Stimulated activated naive CD8-positive, alpha-beta T cell treated with anti-CD3 and anti-CD28 coated beads, Interleukin-15, amount 100 ng/mL, for 72 hours (primary cell): ENCODE data around the gene KATNAL1.

Experiments
- ATAC-seq: fragments of 150-1000 bp; cut with Tn5 transposase; 2 replicates; pipeline ENCODE4 v1.10.0; 2021; ENCODE audit warnings: mild to moderate bottlenecking, moderate library complexity
- DNase-seq, 2 donors: peaks; one replicate each; pipeline ENCODE4 v3.0.0; 2021 to 2022
- H3K27ac Mint-ChIP-seq, 2 donors: one replicate each; pipeline ENCODE4 v1.8.0; 2022; ENCODE audit warnings: mild to moderate bottlenecking in 2 of 2, mixed read lengths in 2 of 2, moderate library complexity in 2 of 2
- H3K27me3 Mint-ChIP-seq: one replicate; pipeline ENCODE4 v1.8.0; 2022; ENCODE audit warnings: mixed read lengths
- H3K4me1 Mint-ChIP-seq: one replicate; pipeline ENCODE4 v1.8.0; 2022; ENCODE audit warnings: mild to moderate bottlenecking, mixed read lengths
- H3K4me3 Mint-ChIP-seq, 2 donors: one replicate each; pipeline ENCODE4 v1.8.0; 2022; ENCODE audit warnings: mild to moderate bottlenecking in 2 of 2, mixed read lengths in 2 of 2, moderate library complexity in 1 of 2
- H3K9me3 Mint-ChIP-seq, 2 donors: one replicate each; pipeline ENCODE4 v1.8.0; 2022; ENCODE audit warnings: mixed read lengths in 2 of 2

The KATNAL1 gene

DNA sequence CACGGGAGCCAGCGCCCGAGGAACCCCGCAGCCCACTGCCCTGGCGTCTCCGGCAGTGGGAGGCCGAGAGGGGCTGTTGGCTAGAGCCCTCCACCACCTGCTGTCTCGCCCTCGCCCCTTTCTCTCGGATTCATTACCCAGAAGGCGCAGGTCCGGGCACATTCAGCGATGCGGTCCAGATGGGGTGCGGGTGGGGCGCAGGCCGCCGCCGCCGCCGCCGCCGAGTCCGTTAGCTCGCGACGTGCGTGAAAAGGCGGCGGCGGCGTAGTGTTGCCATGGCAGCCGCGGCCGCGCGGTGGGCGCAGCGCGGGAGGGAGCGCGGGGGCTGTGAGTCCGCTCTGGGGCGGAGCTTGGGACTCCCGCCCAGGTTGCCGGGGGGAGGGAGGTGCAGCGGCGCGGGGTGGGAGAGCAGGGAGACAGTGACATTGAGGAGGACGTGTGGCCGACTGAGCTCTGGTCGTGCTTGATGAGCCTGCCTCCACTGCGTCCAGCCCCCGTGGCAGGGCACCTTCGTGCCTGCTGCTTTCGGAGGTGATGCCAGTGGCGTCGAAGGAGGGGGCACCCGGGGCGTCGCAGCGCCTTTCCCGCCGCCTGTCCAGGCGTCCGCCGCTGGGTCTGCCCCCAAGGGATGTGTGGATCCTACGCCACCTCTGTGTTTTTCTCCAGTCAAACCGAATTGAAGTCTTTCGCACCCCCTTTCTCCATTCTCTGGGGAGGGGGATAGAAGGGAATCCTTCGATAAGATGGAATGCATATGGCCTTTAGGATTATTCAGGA lies at the start of gene KATNAL1:
Gene KATNAL1 (minus strand): TSS at position 358 of the 777 bp plus-strand sequence. CDS start 23,774 bp downstream, outside the sequence.
- H3K27me3 Mint-ChIP-seq, result no peaks in the 10 kb centered on the region
- peak within 1 kb of the TSS; percentile 86 to 87 for H3K4me3 Mint-ChIP-seq
- H3K27ac Mint-ChIP-seq, result peak within 1 kb of the TSS; percentile 74 to 84
- DNase-seq, result peak; percentile 62 to 66
- H3K9me3 Mint-ChIP-seq, result no peaks in the 10 kb centered on the region
- ATAC-seq, result peak; percentile 70
- H3K4me1 Mint-ChIP-seq, result peaks cover 32% of the 10 kb centered on the region

DNA sequence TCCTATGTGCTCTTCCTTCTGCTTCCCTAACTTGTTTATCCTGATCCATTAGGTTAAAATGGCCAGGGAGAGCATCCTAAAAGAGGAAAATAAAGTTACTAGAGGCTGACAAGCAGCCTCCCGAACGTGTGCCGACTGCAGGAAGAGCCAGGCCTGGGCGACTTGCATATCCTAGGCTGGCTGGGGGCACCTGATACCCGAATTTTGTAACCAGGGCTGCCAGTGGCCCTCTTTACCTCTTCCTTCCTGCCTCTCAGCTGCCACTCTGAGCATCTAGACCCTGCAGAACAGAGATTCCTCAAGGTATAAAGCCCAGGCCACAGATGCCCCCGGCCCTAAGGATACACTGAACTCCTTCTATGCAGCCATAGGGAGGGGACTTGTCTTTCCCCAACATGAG lies 48.5 kb upstream of the KATNAL1 start:
- no peak for DNase-seq
- Mint-ChIP-seq H3K27me3 (no peaks in the 10 kb centered on the region), H3K9me3 (peaks cover 12 to 13% of the 10 kb centered on the region in 2 donors), H3K4me1 (peaks cover 25% of the 10 kb centered on the region), H3K27ac (peak overlapping the region; percentile 35 to 37), H3K4me3 (no peak overlapping the region)
- no peak for ATAC-seq

DNA sequence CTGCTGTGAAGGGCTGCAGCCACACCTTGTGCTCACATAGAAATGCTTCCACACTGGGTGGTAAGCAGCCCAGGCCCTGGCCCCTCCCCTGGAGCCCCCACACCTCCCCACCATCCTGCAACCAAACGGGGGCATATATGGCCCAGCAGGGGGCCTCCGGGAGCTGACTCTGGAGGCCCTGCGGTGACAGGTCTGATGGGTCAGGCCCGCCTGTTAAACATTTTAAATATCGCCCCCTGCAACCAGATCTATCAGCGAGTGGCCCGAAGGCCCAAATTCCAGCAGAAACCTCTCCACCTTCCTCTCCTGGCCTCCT lies 48.0 kb upstream of the KATNAL1 start:
- DNase-seq (peak; percentile 36 to 54), ATAC-seq (peak; percentile 90)
- Mint-ChIP-seq H3K4me3 (no peak overlapping the region), H3K27me3 (no peaks in the 10 kb centered on the region), H3K27ac (no peak overlapping the region), H3K4me1 (peaks cover 25% of the 10 kb centered on the region), H3K9me3 (peaks cover 12 to 13% of the 10 kb centered on the region in 2 donors)

DNA sequence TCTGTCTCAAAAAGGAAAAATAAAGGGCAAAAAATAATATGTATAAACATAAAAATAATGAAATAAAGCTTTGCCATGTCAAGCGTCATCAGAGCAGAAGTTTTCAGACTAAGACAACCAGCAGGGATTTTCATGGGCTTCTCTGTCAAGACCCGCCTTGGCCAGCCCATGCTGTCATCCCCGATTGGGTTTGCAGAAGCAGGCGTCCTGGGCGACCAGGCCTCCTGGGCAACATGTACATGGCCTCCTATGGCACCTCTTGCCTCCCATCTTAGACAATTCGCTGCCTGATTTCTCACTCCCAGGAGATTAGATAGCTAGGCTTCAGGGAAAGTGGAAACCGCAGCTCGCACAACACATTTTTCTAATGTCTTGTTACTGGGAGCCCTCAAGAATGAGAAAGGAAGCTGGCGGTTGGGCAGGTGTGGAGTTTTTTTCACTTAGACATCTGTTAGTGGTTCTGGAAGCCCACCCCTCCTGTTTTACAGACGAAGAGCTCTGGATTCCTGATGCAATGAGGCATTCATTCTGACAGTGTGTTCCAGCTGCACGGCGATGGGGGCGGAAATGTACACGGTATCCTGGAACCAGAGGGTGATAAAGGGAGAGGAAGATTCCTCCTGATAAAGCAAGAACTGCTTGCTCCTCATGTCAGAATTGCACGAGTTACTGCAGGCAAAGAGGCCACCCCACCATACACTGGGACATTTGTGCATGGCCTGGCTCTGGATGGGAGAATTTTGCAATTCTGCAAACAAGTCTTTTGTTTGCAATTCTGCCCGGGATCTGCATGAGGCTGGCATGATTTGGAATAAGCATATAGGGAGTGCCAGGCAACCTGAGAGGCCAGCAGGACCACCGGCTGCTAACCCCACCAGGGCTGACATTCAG lies 47.4 kb upstream of the KATNAL1 start:
- Mint-ChIP-seq H3K27me3 (no peaks in the 10 kb centered on the region), H3K4me1 (peaks cover 25% of the 10 kb centered on the region), H3K4me3 (peak overlapping the region in 1 of 2 donors; percentile 12), H3K9me3 (peaks cover 12 to 13% of the 10 kb centered on the region in 2 donors), H3K27ac (peak overlapping the region in 1 of 2 donors; percentile 42)
- no peak for DNase-seq
- ATAC-seq, result no peak

DNA sequence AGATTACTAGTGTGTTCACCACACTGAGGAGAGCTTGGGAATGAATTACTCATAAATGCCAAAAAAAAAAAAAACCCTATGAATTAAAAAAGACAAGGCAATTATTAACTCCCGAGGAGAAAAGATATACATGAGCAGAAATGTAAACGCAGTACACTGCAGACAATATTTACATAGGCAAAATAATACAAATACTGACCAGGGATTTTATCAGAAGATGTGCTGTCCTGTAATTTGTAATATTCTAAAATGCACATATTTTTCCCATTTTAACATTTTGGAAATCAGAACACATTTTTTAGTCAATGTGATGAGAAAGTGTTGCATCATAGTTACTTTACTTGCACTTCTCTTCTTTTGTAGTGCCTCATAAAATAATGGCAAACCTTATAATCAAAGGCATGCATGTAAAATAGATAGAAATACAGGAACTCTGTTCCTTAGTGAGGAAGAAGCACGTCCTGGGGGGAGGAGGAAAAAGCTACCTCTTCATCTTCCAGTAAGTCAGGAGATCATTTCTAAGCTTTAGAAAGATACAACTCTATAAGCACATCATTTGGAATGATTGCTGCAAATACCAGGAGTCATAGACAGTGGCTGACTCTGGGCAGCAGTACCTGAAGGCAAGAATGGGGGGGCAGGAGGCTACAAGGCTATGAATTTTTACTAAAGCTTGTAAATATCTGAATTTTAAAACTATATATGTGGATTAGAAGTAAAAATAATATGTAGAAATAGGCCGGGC lies 46.3 kb upstream of the KATNAL1 start:
- no peak for DNase-seq
- Mint-ChIP-seq H3K27ac (no peak overlapping the region), H3K4me3 (no peak overlapping the region), H3K9me3 (peaks cover 12 to 13% of the 10 kb centered on the region in 2 donors), H3K4me1 (peaks cover 25% of the 10 kb centered on the region), H3K27me3 (no peaks in the 10 kb centered on the region)
- ATAC-seq, result no peak

DNA sequence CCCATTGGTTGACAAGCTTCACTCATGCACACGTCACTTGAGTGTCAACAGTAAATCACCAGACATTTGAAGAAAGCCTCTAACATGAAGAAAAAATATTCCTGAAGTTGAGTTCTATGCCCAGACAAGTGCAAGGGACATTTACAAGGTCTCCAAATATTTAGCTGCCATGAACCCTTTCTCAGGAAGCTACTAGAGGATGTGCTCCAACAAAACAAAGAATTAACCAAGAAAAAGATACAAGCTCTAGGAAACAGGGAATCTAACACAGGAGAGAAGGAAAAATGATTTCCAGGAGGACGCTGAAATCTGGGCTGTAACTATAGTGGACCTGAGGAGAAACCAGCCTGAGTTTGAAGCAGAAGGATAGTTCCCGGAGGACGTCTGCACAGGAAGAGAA lies 45.7 kb upstream of the KATNAL1 start:
- H3K9me3 Mint-ChIP-seq, result peaks cover 12 to 13% of the 10 kb centered on the region in 2 donors
- no peak overlapping the region for H3K4me3 Mint-ChIP-seq
- no peak for DNase-seq
- H3K4me1 Mint-ChIP-seq, result peaks cover 25% of the 10 kb centered on the region
- H3K27me3 Mint-ChIP-seq, result no peaks in the 10 kb centered on the region
- no peak overlapping the region for H3K27ac Mint-ChIP-seq
- ATAC-seq, result no peak

DNA sequence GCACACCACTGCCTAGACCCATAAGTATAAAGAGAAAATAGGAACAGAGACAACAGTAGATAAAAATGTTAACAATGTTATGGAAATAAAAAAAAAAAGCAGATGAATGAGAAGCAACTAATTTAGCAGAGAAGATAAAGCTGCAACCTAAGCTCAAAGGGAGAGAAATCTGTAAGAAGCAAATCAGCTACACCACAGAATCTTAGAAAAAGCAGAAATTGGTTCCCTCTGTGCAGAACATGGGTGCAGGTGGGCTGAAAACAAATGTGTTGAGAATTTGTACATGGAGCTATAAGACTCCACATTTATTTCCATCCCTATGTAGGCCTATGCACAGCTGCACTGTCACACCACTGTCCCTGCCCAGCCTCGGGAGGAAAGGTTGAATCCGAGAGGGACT lies 44.8 kb upstream of the KATNAL1 start:
- Mint-ChIP-seq H3K4me3 (no peak overlapping the region), H3K27ac (no peak overlapping the region), H3K27me3 (no peaks in the 10 kb centered on the region), H3K9me3 (peaks cover 13 to 16% of the 10 kb centered on the region in 2 donors), H3K4me1 (peaks cover 32% of the 10 kb centered on the region)
- ATAC-seq (no peak), DNase-seq (no peak)

DNA sequence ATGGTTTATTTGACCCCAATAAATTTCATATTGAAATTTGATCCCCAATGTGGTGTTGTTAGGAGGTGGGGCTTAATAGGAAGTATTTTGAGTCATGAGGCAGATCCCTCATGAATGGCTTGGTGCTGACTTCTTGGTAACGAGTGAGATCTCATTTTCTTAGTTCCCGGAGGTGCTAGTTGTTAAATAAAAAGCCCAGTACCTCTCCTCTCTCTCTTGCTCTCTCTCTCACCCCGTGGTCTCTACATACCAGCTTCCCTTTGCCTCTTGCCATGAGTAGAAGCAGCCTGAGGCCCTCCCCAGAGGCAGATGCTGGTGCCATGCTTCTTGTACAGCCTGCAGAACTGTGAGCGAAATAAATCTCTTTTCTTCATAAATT lies 39.4 kb upstream of the KATNAL1 start:
- Mint-ChIP-seq H3K27me3 (peaks cover 11% of the 10 kb centered on the region), H3K27ac (peak overlapping the region in 1 of 2 donors; percentile 5), H3K9me3 (peaks cover 0 to 8% of the 10 kb centered on the region in 2 donors), H3K4me3 (peak overlapping the region; percentile 20 to 26), H3K4me1 (peaks cover 32% of the 10 kb centered on the region)
- no peak for DNase-seq
- peak; percentile 83 for ATAC-seq

DNA sequence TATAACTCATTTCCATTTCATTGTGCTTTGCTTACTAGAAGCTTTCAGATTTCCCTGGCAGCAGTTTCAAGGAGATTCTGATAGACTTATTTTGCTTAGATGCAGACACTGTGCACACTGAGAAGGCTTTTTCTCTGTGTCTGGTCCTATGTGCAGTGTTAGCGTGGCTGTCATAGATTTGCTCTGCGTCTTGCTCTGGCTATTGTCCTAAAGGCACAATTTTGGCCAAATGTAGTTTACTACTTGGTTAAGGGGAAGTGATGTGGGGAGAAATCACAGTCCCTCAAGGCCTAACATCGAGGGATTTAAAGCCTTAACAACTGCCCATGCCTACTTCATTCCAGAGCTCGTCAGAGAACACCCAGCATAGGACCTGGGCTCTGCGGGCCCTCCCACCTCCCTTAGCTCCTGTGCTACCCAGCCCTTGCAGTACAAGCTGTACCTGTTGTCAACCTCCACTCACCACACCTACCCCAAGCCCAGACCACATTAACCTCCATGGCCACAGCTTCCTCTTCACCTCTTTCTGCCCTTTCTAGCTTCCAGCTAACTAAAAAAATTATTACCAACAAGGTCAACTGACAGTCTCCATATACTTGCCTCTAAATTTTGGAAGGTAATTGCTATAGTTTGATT lies 38.9 kb upstream of the KATNAL1 start:
- DNase-seq (peak; percentile 71 to 81), ATAC-seq (peak; percentile 99)
- Mint-ChIP-seq H3K27me3 (peaks cover 11% of the 10 kb centered on the region), H3K4me1 (peaks cover 32% of the 10 kb centered on the region), H3K9me3 (peaks cover 0 to 8% of the 10 kb centered on the region in 2 donors), H3K27ac (peak overlapping the region; percentile 2 to 20), H3K4me3 (peak overlapping the region; percentile 20 to 26)

DNA sequence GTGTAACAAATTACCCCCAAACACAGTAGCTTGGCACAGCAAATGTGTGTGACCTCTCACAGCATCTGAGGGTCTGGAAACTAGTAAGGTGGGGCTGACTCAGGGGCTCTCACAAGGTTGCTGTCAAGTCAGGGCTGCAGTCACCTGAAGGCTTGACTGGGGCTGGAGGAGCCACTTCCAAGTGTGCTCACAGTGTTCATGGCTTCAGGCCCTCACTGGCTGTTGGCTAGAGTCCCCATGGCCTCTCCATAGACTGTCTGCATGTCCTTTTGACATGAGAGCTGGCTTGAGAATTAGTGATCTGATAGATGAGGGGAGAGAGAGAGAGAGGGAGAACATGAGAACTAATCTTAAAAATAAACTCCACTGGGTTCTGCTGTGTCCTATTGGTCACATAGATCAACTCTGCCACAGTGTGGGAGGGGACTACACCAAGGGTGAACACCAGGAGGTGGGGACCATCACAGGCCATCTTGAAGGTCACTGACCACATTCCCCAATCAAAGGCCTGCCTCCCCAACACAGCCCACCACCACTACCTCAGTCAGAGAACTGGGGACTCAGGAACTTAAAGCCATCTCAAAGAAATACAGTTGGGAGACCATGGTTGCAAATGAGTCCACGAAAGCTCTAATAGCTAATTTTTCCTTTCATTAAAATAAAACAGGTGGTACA lies 38.2 kb upstream of the KATNAL1 start:
- H3K4me3 Mint-ChIP-seq, result no peak overlapping the region

DNA sequence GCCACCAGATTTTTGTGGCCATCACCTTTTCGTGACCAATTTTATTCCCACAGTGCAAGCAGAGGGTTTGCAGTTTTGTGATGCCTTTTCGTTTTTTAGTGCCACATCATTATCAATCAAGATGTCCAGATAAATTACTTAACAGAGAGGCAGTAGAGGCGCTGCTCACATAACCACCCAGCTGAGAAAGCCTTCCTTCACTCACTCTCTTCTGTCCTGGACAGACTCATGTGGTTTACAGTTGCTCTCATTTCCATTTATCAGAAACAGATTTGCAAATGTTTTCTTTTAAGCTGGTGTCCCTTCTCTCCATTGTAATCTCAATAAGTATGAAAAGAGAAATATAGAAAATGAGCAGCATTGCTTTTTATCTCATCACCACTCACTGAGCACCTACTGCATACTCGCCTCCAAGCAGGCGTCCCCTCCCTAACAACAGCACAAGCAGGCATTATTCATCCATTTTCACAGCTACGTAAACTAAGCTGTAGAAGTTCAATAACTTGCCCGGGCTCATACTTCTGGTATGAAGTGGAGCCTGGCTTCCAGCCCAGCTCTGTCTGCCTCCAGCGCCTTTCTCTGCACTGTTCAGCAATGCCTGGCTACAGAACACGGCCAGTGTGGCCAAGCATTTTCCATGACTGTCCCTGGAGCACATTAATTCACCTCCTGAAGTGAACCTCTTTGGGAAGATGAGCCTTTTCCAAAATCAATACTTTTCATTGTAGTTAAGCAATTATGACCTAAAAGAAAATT lies 34.6 kb upstream of the KATNAL1 start:
- H3K4me3 Mint-ChIP-seq, result no peak overlapping the region
- peaks cover 0 to 2% of the 10 kb centered on the region in 2 donors for H3K9me3 Mint-ChIP-seq
- no peak overlapping the region for H3K27ac Mint-ChIP-seq
- no peak for DNase-seq
- ATAC-seq, result no peak
- H3K4me1 Mint-ChIP-seq, result peaks cover 23% of the 10 kb centered on the region
- peaks cover 11% of the 10 kb centered on the region for H3K27me3 Mint-ChIP-seq

More for the DNA sequence above, 38.2 kb upstream of the KATNAL1 start:
- H3K27ac Mint-ChIP-seq, result no peak overlapping the region
- H3K27me3 Mint-ChIP-seq, result peaks cover 11% of the 10 kb centered on the region
- DNase-seq, result no peak
- ATAC-seq, result no peak
- peaks cover 32% of the 10 kb centered on the region for H3K4me1 Mint-ChIP-seq
- H3K9me3 Mint-ChIP-seq, result peaks cover 0 to 8% of the 10 kb centered on the region in 2 donors

DNA sequence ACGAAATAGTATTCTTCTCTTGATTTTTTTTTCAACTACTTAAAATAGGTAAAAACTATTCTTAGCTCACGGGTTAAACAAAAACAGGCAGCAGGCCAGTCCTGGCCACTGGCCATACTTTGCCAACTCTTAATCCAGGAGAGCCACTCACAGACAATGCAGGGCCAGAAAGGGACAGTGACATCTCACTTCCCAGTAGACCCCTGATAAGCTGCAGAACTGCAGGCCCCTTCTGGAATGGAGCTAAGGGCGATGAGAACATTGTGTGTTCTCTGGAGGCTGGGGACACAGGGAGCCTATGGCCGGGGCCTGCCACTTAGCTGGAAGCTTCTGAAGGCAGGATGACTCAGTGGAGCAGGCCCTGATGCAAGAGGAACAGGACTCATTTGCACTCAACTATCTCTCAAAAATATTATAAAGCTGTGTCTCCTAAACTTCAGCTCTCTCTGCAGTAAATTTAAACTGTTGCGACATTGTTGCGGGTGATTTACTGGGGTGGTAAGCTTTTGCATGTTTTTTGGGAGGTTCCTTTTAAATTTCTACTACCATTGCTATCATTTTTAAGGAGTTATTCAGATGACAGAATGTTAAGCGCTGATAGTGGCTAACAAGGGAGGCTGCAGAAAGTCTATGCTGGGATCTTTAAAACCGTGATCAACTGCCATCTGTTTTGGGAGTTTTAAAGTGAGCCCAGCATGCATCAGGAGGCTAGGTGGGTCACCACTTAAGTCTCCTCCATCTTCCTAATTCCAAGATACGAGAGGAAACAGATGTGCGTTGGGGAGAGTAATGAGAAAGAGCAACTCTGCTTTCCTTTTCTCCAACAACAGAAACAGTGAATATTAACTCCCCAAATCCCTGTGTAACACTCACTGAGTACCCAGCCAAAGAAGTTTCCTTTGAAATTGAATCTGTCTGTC lies 33.2 kb upstream of the KATNAL1 start:
- no peak for DNase-seq
- Mint-ChIP-seq H3K4me1 (peaks cover 14% of the 10 kb centered on the region), H3K9me3 (no peaks in the 10 kb centered on the region), H3K27me3 (peaks cover 11% of the 10 kb centered on the region), H3K4me3 (no peak overlapping the region), H3K27ac (no peak overlapping the region)
- no peak for ATAC-seq

DNA sequence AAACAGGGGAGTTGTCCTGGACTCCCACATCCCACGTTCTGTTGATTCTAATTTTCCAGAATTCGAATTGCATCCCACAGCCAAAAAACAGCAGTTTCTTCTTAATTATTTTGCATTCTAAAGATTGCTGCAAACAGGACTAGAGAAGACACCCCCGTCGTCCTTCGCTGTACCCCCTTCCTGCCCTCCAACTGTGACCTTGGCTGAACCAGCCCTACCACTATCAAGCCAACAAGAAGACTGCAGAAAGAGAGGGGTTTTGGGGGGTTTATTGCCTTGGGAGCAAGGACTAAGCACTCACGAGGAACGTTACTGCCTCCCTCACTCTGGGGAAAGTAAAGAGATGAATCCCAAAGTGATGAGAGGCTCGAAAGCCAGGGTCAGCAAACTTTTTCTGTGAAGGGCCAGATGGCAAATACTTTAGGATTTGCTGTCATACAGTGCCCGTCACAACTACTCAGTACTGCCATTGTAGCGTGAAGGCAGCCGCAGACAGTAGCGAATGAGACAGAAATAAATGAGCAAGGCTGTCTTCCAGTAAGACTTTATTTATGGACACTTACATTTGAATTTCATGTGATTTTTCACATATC lies 32.5 kb upstream of the KATNAL1 start:
- Mint-ChIP-seq H3K4me3 (no peak overlapping the region), H3K27ac (no peak overlapping the region), H3K4me1 (peaks cover 6% of the 10 kb centered on the region), H3K9me3 (no peaks in the 10 kb centered on the region), H3K27me3 (peaks cover 11% of the 10 kb centered on the region)
- no peak for DNase-seq
- no peak for ATAC-seq
